ENCODE data around the gene TMC6.
"Not testable (repeated sequence)": the region's sequence is repeated elsewhere in the genome, so short reads cannot be mapped to it uniquely, and the experiment has no call there.

TMC6 gene

DNA sequence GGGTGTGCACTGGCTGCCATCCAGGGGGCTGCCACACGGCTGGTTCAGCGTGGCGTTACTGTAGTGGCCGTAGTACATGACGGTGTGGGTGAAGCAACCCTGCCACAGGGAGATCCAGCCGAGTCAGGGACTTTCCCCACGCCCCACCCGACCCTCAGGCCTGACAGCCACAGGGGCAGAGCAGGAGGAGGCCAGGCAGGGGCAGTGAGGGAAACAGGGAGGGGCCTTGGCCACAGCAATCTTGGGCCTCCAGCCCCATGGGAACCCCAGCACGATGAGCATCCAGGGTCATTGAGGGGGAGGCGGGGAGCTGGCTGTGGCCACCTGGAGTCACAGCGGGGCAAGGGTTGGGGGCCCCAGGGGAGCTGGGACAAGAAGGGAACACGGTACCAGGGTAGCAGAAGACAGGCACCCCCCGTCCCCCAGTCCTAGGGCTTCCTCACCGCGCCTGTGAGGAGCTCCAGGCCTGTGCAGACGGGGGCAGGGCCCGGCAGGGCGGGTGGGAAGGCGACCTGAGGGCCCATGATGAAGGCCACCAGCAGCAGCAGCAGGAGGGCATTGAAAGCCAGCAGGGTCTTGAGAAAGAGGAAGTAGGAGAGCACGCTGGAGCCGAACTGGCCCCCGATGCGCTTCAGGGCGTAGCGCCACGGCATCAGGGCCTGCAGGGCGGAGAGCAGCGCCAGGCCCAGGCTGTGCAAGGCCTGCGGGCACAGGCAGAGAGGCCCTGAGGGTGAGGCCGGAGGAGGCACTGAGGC, 4.3 kb downstream of the TMC6 start:
- no peak for DNase-seq (ENCODE audit: low read depth in 2 of 2)

DNA sequence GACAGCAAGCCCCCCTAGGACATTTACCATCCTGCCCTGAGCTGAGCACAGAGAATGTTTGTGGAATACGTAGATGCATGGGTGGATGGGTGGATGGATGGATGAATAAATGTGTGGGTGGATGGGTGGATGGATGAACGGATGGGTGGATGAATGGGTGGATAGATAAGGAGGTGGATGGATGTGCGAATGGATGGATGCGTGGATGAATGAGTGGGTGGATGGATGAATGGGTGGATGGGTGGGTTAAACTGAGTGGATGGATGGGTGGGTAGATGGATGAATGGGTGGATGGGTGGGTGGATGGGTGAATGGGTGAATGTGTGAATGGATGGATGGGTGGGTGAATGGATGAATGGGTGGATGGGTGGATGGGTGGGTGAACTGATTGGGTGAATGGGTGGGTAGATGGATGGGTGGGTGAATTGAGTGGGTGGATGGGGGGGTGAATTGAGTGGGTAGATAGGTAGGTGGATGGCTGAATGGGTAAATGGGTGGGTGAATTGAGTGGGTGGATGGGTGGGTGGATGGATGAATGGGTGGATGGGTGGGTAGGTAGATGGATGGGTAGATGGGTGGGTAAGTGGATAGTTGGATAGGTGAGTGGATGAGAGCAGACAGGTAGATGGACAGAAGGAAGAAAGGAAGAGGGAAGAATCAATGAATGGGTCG, 5.2 kb downstream of the TMC6 start:
- no peak for DNase-seq (ENCODE audit: low read depth in 2 of 2)

- DNase-seq (ENCODE audit: low read depth in 2 of 2), result no peak
Observed at GRCh38 chr17:78122931-78123249, 5.7 kb downstream of the TMC6 start.

GRCh38 chr17:78122216-78122930, 6.2 kb downstream of the TMC6 start:
- no peak for DNase-seq (ENCODE audit: low read depth in 2 of 2)

DNA sequence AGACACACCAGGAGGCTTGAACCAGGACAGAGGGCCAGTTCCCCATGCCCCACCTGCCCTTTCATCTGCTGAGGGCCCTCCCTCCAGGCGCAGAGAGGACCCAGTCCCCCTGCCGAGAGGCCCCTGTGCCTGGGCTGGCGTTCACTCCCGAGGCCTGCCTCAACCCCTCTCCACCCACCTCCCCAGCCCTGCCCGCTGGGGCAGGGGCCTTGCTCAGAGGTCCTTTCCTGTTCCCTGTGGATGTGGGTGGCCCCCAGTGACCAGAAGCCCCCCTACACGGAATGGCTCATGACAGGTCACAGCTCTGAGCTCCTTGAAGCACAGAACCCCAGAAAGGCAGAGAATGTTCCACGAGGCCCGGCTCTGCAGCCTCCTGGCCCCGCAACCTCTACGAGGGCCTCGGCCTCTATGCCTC, 6.7 kb downstream of the TMC6 start:
- DNase-seq (ENCODE audit: low read depth in 2 of 2), result no peak

DNA sequence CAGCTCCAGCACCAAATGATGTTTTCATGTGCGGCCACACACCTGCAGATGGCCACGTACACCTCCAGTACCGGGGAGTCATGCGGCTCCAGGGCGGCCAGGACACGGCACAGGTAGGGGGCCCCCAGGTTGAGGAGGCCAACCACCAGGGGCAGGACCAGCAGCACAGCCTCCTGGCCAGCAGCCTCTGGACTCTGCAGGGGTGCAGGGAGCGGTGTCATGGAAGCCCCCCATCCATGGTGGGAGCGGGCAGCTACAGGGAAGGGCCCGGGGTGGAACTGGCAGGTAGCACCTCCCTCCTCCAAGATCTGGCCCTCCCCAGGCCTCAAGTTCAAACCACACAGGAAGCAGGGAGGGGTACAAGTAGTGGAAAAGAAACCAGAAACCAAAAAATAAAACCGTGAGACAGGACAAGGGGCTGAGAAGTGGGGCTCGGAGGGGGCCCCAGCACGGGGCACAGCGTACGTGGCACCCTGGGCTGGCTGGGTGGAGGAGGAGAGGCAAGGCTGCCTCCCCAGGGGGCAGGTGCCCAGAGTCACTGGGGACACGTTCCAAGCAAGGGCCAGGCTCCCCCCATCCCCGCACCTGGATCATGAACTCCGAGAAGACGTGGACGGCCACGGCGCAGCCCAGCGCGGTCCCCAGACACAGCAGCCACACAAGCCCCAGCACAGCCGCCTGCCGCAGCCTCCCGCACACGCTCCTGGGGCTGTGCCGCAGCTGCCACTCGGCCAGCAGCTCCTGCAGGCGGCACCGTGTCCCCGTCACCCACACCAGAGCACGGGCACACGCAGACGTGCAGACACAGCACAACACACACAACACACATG, 7.4 kb downstream of the TMC6 start:
- no peak for DNase-seq (ENCODE audit: low read depth in 2 of 2)

DNA sequence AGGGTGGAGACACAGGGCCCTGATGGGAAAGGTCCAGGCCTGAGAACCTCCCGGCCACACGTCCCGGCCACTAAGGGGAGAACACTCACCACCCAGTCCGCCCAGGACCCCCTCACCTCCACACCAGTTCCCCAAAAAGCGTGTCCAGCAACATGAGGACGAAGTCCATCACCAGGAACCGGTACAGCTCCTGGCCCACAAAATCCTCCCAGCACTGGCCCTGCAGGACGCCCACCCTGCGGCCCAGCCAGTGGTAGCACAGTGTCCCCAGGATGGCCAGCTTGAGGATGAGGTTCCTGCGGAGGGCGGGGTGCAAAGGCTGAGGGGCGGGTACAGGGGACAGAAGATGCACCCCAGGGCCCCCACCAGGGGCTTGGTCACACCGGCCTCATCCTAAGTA, 8.0 kb downstream of the TMC6 start:
- no peak for DNase-seq (ENCODE audit: low read depth in 2 of 2)

GRCh38 chr17:78118801-78119241, 9.7 kb downstream of the TMC6 start:
- no peak for DNase-seq (ENCODE audit: low read depth in 2 of 2)

- DNase-seq (ENCODE audit: low read depth in 2 of 2), result no peak
Observed at GRCh38 chr17:78117027-78117981, 11.3 kb downstream of the TMC6 start.

DNA sequence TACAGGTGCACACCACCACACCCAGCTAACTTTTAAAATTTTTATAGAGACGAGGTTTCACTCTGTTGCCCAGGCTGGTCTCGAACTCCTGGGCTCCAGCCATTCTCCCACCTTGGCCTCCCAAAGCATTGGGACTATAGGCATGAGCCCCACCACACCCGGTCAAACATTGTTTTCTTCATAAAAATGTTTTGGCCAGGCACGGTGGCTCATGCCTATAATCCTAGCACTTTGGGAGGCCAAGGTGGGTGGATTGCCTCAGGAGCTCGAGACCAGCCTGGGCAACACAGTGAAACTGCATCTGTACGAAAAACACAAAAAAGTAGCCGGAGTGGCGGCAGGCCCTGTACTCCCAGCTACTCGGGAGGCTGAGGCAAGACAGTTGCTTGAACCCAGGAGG, 12.1 kb downstream of the TMC6 start:
- no peak for DNase-seq (ENCODE audit: low read depth in 2 of 2)

DNA sequence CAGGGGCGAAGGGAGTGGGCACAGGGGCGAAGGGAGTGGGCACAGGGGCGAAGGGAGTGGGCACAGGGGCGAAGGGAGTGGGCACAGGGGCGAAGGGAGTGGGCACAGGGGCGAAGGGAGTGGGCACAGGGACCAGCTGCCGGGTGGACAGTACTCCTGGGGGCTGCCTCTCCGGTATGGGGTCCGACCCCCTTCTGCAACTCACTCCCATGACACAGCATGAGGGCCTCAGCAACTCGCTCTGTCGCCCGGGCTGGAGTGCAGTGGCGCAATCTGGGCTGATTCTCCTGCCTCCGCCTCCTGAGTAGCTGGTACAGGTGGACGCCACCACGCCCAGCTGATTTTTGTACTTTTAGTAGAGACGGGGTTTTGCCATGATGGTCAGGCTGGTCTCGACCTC, 12.8 kb downstream of the TMC6 start:
- DNase-seq (ENCODE audit: low read depth in 2 of 2), result not testable (repeated sequence)

GRCh38 chr17:78114831-78115723, 13.5 kb downstream of the TMC6 start:
- no peak for DNase-seq (ENCODE audit: low read depth in 2 of 2)

GRCh38 chr17:78113804-78114785, 14.5 kb downstream of the TMC6 start:
- DNase-seq (ENCODE audit: low read depth in 2 of 2), result no peak

- DNase-seq (ENCODE audit: low read depth in 2 of 2), result no peak
Observed at GRCh38 chr17:78112518-78113471, 15.8 kb downstream of the TMC6 start.

DNA sequence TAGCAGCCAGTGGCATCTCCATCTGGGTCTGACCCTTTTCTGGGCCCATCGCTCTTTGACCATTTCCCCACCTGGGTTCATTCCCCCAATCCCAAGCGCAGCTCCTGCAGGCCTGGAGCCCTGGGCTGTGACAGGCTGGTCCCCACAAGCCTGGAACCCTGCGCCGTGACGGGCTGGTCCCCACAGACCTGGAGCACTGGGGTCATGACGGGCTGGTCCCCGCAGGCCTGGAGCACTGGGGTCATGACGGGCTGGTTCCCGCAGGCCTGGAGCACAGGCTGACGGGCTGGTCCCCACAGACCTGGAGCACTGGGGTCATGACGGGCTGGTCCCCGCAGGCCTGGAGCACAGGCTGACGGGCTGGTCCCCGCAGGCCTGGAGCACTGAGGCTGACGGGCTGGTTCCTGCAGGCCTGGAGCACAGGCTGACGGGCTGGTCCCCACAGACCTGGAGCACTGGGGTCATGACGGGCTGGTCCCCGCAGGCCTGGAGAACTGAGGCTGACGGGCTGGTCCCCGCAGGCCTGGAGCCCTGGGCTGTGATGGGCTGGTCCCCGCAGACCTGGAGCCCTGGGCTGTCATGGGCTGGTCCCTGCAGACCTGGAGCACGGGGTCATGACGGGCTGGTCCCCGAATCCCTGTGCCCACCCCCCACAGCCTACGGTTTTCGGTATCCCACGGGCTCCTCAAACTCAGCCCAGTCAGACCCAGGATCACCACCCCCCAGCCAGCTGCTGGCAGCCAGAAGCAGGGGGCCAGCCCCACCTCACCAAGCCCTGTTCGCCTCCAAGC, 16.6 kb downstream of the TMC6 start:
- DNase-seq (ENCODE audit: low read depth in 2 of 2), result no peak

DNA sequence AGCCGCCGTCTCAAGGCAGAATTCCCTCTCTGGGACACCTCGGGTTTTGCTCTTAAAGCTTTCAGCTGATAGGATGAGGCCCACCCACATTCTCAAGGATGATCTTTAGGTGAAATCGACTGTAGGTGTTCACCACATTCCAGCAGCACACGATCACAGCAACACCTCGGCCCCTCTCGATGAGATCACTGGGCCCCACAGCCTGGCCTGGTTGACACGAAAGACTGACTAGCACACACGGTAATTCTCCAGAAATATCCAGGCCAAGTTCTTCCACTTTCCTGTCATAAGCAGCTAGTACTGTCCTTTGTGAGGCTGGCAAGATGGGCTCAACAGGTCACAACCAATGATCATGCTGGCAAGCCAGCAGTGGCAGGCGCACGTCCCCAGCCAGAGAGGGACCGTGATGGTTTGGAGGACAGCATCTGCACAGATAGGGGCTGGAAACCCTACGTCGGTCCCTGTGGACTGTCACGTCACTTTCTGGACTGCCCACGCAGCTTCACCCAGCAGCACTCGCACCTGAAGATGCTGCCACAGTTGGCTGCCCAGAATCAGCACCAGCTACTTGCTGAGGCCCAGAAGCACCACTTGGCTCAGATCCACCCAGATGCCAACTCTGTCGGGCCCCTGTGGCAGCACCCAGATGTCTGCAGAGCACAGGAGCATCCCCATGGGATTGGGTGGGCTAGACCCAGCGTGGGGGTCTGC, 17.4 kb downstream of the TMC6 start:
- DNase-seq (ENCODE audit: low read depth in 2 of 2), result no peak

All from activated CD8-positive, alpha-beta memory T cell treated with anti-CD3 and anti-CD28 coated beads for 4 hours (primary cell).